ENCODE results near the gene PHLDA3. TPM values are rescaled to one million over a fixed set of nuclear protein-coding genes. Genes with fewer than 3 reads are reported as not detected.

The PHLDA3 gene
- total and polyA plus RNA-seq, 2 of the 4 experiments (the other 2 are of a cell fraction) = 41.6 to 102 TPM

- CTCF ChIA-PET = interaction anchor here (1.0 to 6.0 kb wide), 2 partner anchors 34 to 44 kb away, joined by 3 to 103 read pairs; no protein-coding TSS in a partner anchor
- POLR2A ChIA-PET (ENCODE audit: unreplicated experiment) = no interaction called here
- in situ Hi-C loops (cut with MboI; ENCODE audit: low sequenced_read_pairs) = no loop called here
- Histone ChIP-seq H3K56ac (ENCODE audit: extremely low read depth, insufficient read depth, low read length) (no peak overlapping the region), H3K23ac (ENCODE audit: low read depth, low read length) (no peak overlapping the region), H4K5ac (ENCODE audit: low read depth, low read length) (no peak overlapping the region), H3K14ac (replicated peaks; ENCODE audit: low read depth, low read length) (no peak overlapping the region), H3K36me3 (ENCODE audit: control insufficient read depth, insufficient read depth, low read length) (peaks cover 17% of the 10 kb centered on the region), H4K8ac (ENCODE audit: low read depth in 2 of 2, low read length in 2 of 2) (no peak overlapping the region), H4K91ac (ENCODE audit: insufficient read depth, low read depth, low read length) (no peak overlapping the region), H2BK15ac (ENCODE audit: low read depth, low read length) (no peak overlapping the region), H3K9me1 (ENCODE audit: insufficient read depth, low read length) (0 out of 2 replicates have a peak, but pooled peaks cover 3% of the 10 kb centered on the region), H3K4me1 (ENCODE audit: control insufficient read depth, insufficient read depth, low read length) (peaks cover 13% of the 10 kb centered on the region), H3K9ac (ENCODE audit: low read depth, low read length) (no peak overlapping the region), H3K4me3 (ENCODE audit: insufficient read depth, low read depth, low read length) (no peak overlapping the region), H2AFZ (replicated peaks; ENCODE audit: low read length, poor library complexity) (no peak overlapping the region), H3K27me3 (ENCODE audit: control insufficient read depth, insufficient read depth, low read length) (no peaks in the 10 kb centered on the region), H3K18ac (ENCODE audit: low read depth, low read length) (no peak overlapping the region), H3K4ac (ENCODE audit: low read depth, low read length) (no peak overlapping the region), H2AK9ac (replicated peaks; ENCODE audit: low read depth, low read length, poor library complexity) (no peak overlapping the region), H2BK20ac (ENCODE audit: low read depth, low read length) (no peak overlapping the region), H2BK5ac (ENCODE audit: low read depth, low read length, poor library complexity, severe bottlenecking) (no peak overlapping the region), H2AK5ac (ENCODE audit: low read depth, low read length) (no peak overlapping the region), H3K9me3 (ENCODE audit: control insufficient read depth, insufficient read depth, low read length) (no peaks in the 10 kb centered on the region), H4K20me1 (ENCODE audit: insufficient read depth, low read length) (peaks cover 10% of the 10 kb centered on the region; the same call in 1 of the 2 replicates), H3K27ac (ENCODE audit: insufficient read depth, low read length) (no peak overlapping the region), H3K4me2 (ENCODE audit: low read depth, low read length) (no peak overlapping the region), H3K79me1 (ENCODE audit: low read depth in 1 of 2, low read length in 2 of 2) (peaks cover 0 to 7% of the 10 kb centered on the region in 2 experiments; a peak in 1 of 4 replicates), H2BK120ac (ENCODE audit: low read depth, low read length) (no peak overlapping the region)
- intact Hi-C loops (cut with micrococcal nuclease) = no loop called here
- TF ChIP-seq ELK1 (IDR thresholded peaks at IDR 0.05; ENCODE audit: borderline replicate concordance, low read depth, low read length) (no peak), RAD21 (IDR thresholded peaks at IDR 0.05; ENCODE audit: low read length) (no peak), USF2 (IDR thresholded peaks at IDR 0.05; ENCODE audit: low read depth, low read length) (no peak), FOS (IDR thresholded peaks at IDR 0.05; ENCODE audit: low read depth, low read length) (no peak), MAFK (IDR thresholded peaks at IDR 0.05; ENCODE audit: low read depth, low read length) (no peak), NFE2L2 (IDR thresholded peaks at IDR 0.05; ENCODE audit: low read depth, low read length) (no peak), SMC3 (IDR thresholded peaks at IDR 0.05; ENCODE audit: low read depth, low read length) (no peak), CEBPB (IDR thresholded peaks at IDR 0.05; ENCODE audit: low read depth, low read length) (no peak), CTCF (conservative IDR thresholded peaks at IDR 0.05; ENCODE audit: low read depth, low read length) (no peak), RFX5 (IDR thresholded peaks at IDR 0.05; ENCODE audit: low read depth, low read length) (no peak), MXI1 (IDR thresholded peaks at IDR 0.05; ENCODE audit: borderline replicate concordance, low read depth, low read length) (no peak), BHLHE40 (IDR thresholded peaks at IDR 0.05; ENCODE audit: low read depth, low read length) (no peak), POLR2A (IDR thresholded peaks at IDR 0.05; ENCODE audit: low read depth, low read length) (no peak), RCOR1 (IDR thresholded peaks at IDR 0.05; ENCODE audit: insufficient replicate concordance, low read length) (no peak), CHD1 (IDR thresholded peaks at IDR 0.05; ENCODE audit: low read depth, low read length) (no peak), MAZ (IDR thresholded peaks at IDR 0.05; ENCODE audit: borderline replicate concordance, low read depth, low read length) (no peak)
- no CpG with 5 or more reads among the region's 4 CpGs for WGBS, 2 experiments (ENCODE audit: extremely low coverage in 2 of 2, insufficient read length in 1 of 2)
- DNase-seq = no peak
- dilution Hi-C loops (cut with HindIII; ENCODE audit: low sequenced_read_pairs, unreplicated experiment) = no loop called here
- ATAC-seq (ENCODE audit: low read depth) = no peak
- BruUV-seq (replicated peaks) = no TSS peak
Observed at GRCh38 chr1:201479201-201479730, 10.3 kb upstream of the PHLDA3 start.
